HG03175 (cell line): ENCODE data around the gene POLR1A.
A peak's percentile ranks its signal among the peaks of the same experiment; 100 is the strongest.
"Not testable (repeated sequence)": the region's sequence is repeated elsewhere in the genome, so short reads cannot be mapped to it uniquely, and the experiment has no call there.

Source experiments
- ATAC-seq: cut with Tn5 transposase; IDR thresholded peaks from one replicate; pipeline ENCODE4 v1.9.1; 2021; ENCODE audit warnings: mild to moderate bottlenecking, moderate library complexity; ENCODE audit not compliant: unreplicated experiment

POLR1A gene

DNA sequence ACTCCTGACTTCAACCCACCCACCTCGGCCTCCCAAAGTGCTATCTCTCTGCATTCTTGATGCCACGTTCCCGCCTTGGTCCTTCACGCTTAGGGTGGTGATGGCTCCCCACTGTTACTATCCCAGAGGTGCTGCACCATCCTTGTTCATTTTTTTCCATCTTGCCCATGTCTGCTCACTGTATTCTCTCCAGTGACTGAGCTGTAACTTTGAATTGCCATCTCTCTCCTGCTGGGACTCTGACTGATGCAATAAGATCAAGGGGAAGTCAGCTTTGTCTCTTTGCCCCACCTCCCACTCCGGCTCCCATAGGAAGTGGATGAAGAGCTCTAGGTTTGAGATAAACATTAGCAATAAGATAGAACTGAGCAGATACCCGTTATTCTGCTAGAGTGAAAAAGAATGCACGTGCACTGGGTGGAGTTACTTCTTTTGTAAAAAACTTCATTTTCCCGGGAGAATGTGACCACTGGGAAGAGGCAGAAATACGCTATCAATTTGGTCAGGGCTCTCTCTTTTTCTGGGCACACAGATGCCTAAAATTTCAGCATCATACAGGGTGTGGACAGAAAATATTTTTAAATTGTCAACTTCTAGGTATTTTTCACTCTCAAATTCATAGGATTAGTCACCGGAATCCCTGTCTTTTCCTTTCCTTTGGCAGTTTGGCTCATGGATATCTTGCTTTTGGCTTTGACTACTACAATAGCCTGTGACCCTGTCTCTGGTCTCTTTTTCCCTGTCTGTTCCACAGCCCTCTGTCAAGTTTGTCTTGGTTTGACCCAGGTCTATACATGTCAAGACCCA, 105.4 kb downstream of the POLR1A start:
- ATAC-seq, result no peak

DNA sequence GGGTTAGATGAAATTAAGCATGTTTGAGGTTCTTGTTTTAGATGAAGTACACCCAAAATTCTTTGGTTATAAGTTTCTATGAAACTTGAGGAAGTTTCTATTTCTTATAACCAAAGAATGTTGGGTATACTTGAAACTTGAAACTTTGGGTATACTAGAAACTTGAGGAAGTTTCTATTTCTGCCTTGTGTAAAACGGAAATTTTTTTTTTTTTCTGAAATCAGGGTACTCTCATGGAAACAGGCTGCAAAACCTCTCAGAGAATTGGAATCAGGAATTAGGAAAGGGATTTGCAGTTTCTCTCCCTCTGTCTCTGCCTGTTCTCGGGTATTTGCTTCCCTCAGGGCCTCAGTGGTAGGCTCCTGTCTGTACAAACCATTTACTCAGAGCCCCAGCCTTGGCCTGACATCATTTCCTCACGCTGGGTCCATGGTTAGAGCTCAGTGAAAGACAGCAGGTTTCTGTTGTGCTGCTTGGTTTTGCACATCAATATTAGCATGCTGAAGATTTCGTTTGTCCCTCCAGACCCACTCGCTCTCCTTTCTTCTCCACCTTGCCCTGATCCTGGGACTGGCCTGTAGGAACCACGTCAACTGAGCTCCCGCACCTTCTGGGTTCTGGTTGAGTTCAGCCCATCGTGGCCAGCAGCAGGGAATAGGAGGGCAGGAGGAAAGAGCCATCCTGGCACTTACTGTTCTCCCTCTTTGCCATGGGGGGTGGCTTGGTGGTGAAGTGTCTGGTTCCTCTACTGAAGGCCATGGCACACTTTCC, 106.4 kb downstream of the POLR1A start:
- peak; percentile 74 for ATAC-seq

GRCh38 chr2:85998071-85998991, 107.4 kb downstream of the POLR1A start:
- no peak for ATAC-seq

DNA sequence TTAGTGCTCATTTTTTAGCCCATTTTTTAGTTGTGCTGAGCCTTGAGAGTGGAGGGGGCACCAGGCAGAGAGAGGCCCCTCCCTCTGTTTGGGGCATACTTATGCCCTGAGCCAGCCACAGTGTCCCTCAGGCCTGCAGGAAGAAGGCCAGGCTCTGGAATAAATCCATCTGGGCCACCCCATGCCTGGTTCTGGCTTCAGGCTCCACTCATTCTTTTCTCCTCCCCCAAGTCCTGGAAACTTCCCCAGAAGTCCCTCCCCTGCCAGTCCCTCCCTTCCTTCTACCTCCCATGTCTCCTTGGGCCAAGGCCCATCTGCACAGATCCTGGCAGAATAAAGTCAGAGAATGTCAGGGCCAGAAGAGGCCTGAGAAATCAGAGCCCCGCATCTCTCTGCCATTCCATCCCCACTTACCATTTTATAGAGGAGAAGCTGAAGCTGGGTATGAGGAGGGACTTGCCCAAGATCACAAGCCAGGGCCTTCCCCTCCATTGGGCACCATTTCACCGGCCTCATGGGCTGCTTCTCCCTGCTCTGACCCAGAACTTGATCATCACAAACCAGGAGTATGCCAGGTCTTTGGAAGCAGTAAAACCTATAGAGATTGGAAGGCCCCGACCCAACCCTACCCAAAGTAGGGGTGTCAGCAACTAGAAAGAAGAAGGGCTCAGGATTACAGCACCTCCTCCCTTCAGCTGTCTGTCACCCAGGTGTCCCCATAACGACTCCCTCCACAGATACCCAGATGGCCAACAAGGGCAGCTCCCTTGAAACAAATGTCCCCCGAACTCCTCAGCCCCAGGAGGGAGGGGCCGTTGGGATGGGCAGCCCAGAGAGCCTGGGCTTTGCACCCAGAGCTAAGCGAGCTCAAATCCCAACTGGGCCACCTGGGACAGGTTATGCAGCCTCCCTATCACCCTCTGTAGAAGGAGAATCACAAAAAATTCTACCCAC, 108.4 kb downstream of the POLR1A start:
- no peak for ATAC-seq

DNA sequence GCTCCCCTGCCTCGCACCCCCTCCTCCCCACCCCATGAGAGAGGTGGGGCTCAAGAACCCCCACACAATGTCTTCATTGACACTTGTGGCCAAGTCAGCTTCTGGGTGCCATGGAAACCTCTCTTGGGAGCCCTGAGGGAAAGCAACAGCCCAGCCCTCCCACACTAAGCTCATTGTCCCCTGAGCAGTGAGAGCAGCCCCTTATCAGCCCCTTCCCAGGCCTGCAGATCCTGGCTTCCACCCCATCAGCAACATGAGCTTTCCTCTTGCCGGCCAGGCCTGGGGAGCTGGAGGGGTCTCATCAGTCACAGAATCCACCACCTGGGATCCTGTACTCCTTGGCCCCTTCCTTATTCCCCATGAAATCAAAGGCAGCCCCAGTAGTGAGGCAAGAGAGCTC, 109.1 kb downstream of the POLR1A start:
- no peak for ATAC-seq

DNA sequence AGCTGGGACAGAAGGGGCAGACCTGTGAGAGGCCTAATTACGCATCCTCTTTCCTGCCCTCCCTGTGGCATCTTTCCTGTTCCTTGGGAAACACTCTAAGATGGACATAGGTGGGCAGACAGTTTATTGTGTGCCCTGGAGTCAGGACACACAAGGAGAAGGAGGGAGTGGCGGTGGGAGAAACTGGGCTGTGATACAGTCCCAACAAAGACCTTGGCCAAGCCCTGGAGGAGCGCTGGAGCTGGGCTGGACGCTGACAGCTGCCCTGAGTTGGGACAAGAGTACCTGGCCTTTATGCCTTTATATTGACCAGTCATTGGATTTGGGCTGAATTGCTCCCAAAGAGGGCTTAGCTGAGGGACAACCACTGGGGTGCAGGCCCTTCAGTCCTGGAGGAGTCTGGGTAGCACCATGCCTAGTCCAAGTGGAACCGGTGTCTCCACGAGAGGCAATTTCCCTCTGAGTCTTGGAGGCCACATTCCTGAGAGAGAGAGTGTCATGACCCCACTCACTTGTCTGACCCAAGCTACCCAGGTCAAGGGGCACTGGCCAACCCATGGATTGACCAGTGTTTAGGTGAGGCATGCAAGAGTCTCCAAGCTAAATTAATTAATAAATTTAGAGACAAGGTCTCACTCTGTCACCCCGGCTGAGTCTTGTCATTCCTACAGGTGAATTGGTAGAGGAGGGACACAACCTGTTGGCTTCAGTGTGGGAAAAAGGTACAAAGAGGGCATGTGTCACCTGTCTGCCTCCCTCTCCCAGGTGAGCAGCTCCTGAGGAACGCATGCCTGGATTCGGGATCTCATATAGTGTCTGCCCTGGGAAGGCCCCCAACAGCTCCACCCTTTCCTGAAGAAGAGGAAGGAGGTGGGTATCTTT, 109.8 kb downstream of the POLR1A start:
- no peak for ATAC-seq

DNA sequence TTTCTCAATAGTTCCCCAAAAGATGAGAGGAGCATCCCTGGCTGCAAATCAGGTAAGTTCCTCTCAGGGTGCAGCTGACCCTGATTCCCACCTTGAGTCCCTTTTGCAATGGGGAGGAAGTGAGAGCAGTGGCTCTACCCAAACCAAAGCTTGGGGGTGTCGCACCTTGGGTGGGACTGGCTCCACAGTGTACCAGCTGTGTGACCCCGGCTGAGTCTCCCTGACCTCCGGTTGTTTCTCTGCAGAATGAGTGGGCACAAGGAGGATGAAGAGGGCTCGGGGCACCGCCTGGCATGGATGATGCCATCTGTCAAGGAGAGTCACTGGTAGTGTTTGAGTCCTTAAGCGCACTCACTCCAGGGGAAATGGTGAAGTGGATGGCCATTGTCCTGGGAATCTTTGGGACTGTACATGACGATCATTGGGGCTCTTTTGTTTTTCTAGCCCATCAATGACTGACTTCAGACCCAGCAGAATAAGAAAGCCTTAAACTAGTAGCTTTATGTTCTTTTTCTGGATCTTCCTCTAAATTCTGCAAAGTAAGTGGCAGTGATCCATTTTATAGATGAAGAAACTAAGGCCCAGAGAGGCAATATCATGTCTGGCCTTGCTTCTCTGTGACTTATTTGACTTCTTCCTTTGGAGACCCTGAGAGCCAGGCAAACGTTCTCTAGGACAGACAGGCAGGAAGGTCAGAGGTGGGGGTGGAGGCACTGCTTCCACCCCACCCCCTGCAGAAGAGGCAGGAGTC, 110.6 kb downstream of the POLR1A start:
- ATAC-seq, result no peak

GRCh38 chr2:85994421-85994777, 111.3 kb downstream of the POLR1A start:
- peak; percentile 18 for ATAC-seq

- no peak for ATAC-seq
Observed at GRCh38 chr2:85992611-85993010, 113.1 kb downstream of the POLR1A start.

DNA sequence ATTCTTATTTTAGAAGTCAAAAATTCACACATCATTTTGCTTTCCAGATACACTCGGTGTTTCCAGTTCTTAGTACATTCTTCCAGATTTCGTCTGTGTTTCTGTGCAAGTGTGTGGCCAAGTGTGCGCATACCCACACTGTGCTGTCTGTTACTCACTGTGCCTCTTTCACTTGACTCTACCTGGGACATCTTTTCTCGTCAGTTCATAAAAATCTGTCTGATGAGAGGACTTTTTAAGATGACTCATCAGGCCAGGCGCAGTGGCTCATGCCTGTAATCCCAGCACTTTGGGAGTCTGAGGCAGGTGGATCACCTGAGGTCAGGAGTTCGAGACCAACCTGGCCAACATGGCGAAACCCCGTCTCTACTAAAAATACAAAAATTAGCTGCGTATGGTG, 113.6 kb downstream of the POLR1A start:
- ATAC-seq, result not testable (repeated sequence)

- no peak for ATAC-seq
Observed at GRCh38 chr2:85990084-85990483, 115.6 kb downstream of the POLR1A start.

GRCh38 chr2:85989288-85989865, 116.3 kb downstream of the POLR1A start:
- no peak for ATAC-seq

DNA sequence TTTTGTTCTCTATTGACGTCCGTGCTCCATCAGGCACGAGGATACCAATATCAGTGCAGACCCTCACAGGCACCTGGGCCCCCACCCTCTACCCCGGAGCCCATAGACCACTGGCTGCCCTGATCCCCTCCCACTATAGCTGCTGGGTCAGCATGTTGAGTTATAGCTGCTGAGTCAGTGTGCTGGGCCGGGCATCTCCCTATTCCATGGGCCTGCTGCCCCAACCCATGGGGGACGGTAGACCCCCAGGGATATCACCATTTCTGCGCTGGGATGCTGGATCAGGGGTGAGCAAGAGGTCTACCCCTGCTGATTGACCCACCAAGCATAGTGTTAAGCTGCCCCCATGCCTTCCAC, 116.8 kb downstream of the POLR1A start:
- no peak for ATAC-seq

DNA sequence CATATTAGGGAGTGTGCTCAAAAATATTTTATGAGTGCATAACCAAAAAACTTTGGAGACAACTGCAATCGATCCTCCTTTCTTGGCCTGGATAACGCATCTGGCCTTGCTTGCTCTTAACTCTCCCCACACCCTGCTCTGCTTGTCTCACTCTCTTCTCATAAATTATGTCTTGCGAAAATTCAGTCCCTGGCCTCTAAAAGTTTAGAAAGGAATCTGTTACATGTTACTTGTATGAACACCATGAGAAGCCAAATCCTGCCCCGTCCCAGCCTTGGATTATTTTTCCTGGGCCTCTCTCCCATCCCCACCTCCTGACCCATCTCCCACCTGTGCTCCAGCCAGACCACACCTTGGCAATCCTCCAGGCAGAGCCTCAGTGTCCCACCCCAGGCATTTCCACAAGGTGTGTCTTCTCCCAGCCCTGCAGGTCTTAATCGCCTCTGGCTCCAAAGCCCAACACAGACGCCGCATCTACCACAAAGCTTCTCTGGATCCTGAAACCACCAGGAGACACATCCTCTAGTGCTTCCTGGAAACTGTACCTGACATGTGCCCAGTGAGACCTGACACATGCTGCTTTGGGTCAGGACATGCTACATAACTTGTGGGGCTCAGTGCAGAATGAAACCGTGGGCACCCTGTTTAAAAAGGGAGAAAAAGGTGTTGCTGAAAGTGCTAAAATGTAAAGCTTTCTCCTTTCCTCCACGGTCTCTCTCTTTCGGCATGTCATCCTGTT, 117.3 kb downstream of the POLR1A start:
- no peak for ATAC-seq

- ATAC-seq, result no peak
Observed at GRCh38 chr2:85987266-85988174, 118.2 kb downstream of the POLR1A start.

- ATAC-seq, result no peak
Observed at GRCh38 chr2:85986121-85986520, 119.6 kb downstream of the POLR1A start.
